AG20443 (cell line): ENCODE results near the gene PFDN4.

Experiments
- DNase-seq: peaks from one replicate; pipeline ENCODE4 v3.0.0; 2012; ENCODE audit warnings: low spot score, mixed read lengths

The PFDN4 gene

GRCh38 chr20:54267483-54268003, 59.7 kb downstream of the PFDN4 start:
- peak; percentile 34 for DNase-seq

- no peak for DNase-seq
Observed at GRCh38 chr20:54268941-54269340, 61.1 kb downstream of the PFDN4 start.
